Measurements from ENCODE around the gene DENND10. TPM values are rescaled to one million over a fixed set of nuclear protein-coding genes. Genes with fewer than 3 reads are reported as not detected.

DENND10 gene
- total RNA-seq, 4 donors from 2014 or later: 23.8 to 50.2 (median 42.8) TPM

- no peaks in the 10 kb centered on the region for H3K36me3 ChIP-seq
Observed at GRCh38 chr10:119119400-119119799, 15.5 kb downstream of the DENND10 start.

GRCh38 chr10:119120413-119120867 is 16.5 kb downstream of the DENND10 start:
- DNase-seq: no peak
- Histone ChIP-seq H3K4me1 (no peaks in the 10 kb centered on the region), H3K27me3 (no peaks in the 10 kb centered on the region), H3K4me3 (no peak overlapping the region), H3K27ac (no peak overlapping the region), H3K36me3 (no peaks in the 10 kb centered on the region), H3K9me3 (no peaks in the 10 kb centered on the region)
- TF ChIP-seq POLR2A (IDR thresholded peaks at IDR 0.05) (no peak), CTCF (IDR thresholded peaks at IDR 0.05) (no peak)
- intact Hi-C loops (cut with DNase I; ENCODE audit: low total_unique reads): no loop called here

More at GRCh38 chr10:119119400-119119799, 15.5 kb downstream of the DENND10 start:
- Histone ChIP-seq H3K9me3 (no peaks in the 10 kb centered on the region), H3K27me3 (no peaks in the 10 kb centered on the region), H3K4me3 (no peak overlapping the region), H3K4me1 (no peaks in the 10 kb centered on the region), H3K27ac (no peak overlapping the region)
- intact Hi-C loops (cut with DNase I; ENCODE audit: low total_unique reads): no loop called here
- TF ChIP-seq POLR2A (IDR thresholded peaks at IDR 0.05) (no peak), CTCF (IDR thresholded peaks at IDR 0.05) (no peak)
- no peak for DNase-seq

- no peak overlapping the region for H3K27ac ChIP-seq
- H3K36me3 ChIP-seq: no peaks in the 10 kb centered on the region
- no peaks in the 10 kb centered on the region for H3K27me3 ChIP-seq
- no peak for DNase-seq
- no peak overlapping the region for H3K4me3 ChIP-seq
- H3K4me1 ChIP-seq: no peaks in the 10 kb centered on the region
- intact Hi-C loops (cut with DNase I; ENCODE audit: low total_unique reads): no loop called here
- TF ChIP-seq POLR2A (IDR thresholded peaks at IDR 0.05) (no peak), CTCF (IDR thresholded peaks at IDR 0.05) (no peak)
- no peaks in the 10 kb centered on the region for H3K9me3 ChIP-seq
Observed at GRCh38 chr10:119120875-119121274, 17.0 kb downstream of the DENND10 start.

- no peak for TF ChIP-seq CTCF (IDR thresholded peaks at IDR 0.05)
- TF ChIP-seq POLR2A (IDR thresholded peaks at IDR 0.05): no peak
- H3K27ac ChIP-seq: no peak overlapping the region
- no peak for DNase-seq
- H3K27me3 ChIP-seq: no peaks in the 10 kb centered on the region
- H3K4me3 ChIP-seq: no peak overlapping the region
- H3K36me3 ChIP-seq: no peaks in the 10 kb centered on the region
- H3K9me3 ChIP-seq: no peaks in the 10 kb centered on the region
- no peaks in the 10 kb centered on the region for H3K4me1 ChIP-seq
- intact Hi-C loops (cut with DNase I; ENCODE audit: low total_unique reads): no loop called here
Observed at GRCh38 chr10:119125942-119126341, 22.0 kb downstream of the DENND10 start.

- no peak for DNase-seq
- no peak for TF ChIP-seq CTCF (IDR thresholded peaks at IDR 0.05)
- TF ChIP-seq POLR2A (IDR thresholded peaks at IDR 0.05): no peak
Observed at GRCh38 chr10:119129721-119130120, 25.8 kb downstream of the DENND10 start.

More at GRCh38 chr10:119129721-119130120, 25.8 kb downstream of the DENND10 start:
- Histone ChIP-seq H3K27me3 (no peaks in the 10 kb centered on the region), H3K36me3 (no peaks in the 10 kb centered on the region), H3K27ac (no peak overlapping the region), H3K4me1 (no peaks in the 10 kb centered on the region), H3K9me3 (no peaks in the 10 kb centered on the region), H3K4me3 (no peak overlapping the region)
- intact Hi-C loops (cut with DNase I; ENCODE audit: low total_unique reads): no loop called here
